ENCODE results near the gene PLA2G4E.
A peak's percentile ranks its signal among the peaks of the same experiment; 100 is the strongest.

The PLA2G4E gene

GRCh38 chr15:41952013-41952563 is 68.8 kb downstream of the PLA2G4E start:
- DNase-seq: no peak

- no peak for DNase-seq
Measured at GRCh38 chr15:41951571-41951970, 69.3 kb downstream of the PLA2G4E start.

- no peak for DNase-seq
Measured at GRCh38 chr15:41950489-41950888, 70.4 kb downstream of the PLA2G4E start.

- DNase-seq: no peak
Measured at GRCh38 chr15:41950127-41950483, 70.7 kb downstream of the PLA2G4E start.

- no peak for DNase-seq
Measured at GRCh38 chr15:41949401-41950126, 71.3 kb downstream of the PLA2G4E start.

- DNase-seq: no peak
Measured at GRCh38 chr15:41948490-41948889, 72.4 kb downstream of the PLA2G4E start.

- no peak for DNase-seq
Measured at GRCh38 chr15:41946970-41947369, 73.9 kb downstream of the PLA2G4E start.

GRCh38 chr15:41945731-41946130 is 75.1 kb downstream of the PLA2G4E start:
- DNase-seq: no peak

- DNase-seq: no peak
Measured at GRCh38 chr15:41945221-41945620, 75.6 kb downstream of the PLA2G4E start.

- no peak for DNase-seq
Measured at GRCh38 chr15:41944313-41944940, 76.4 kb downstream of the PLA2G4E start.

- no peak for DNase-seq
Measured at GRCh38 chr15:41943543-41944312, 77.1 kb downstream of the PLA2G4E start.

GRCh38 chr15:41942886-41943285 is 78.0 kb downstream of the PLA2G4E start:
- DNase-seq: no peak

GRCh38 chr15:41941644-41942415 is 79.0 kb downstream of the PLA2G4E start:
- no peak for DNase-seq

GRCh38 chr15:41940441-41940857 is 80.4 kb downstream of the PLA2G4E start:
- DNase-seq: no peak

- DNase-seq: no peak
Measured at GRCh38 chr15:41939986-41940385, 80.9 kb downstream of the PLA2G4E start.

GRCh38 chr15:41937568-41937923 is 83.3 kb downstream of the PLA2G4E start:
- DNase-seq: peak; percentile 53

- peak; percentile 53 for DNase-seq
Measured at GRCh38 chr15:41936649-41937567, 83.9 kb downstream of the PLA2G4E start.

GRCh38 chr15:41936155-41936554 is 84.7 kb downstream of the PLA2G4E start:
- no peak for DNase-seq

- no peak for DNase-seq
Measured at GRCh38 chr15:41935566-41936020, 85.2 kb downstream of the PLA2G4E start.

GRCh38 chr15:41934843-41935242 is 86.0 kb downstream of the PLA2G4E start:
- no peak for DNase-seq

GRCh38 chr15:41933771-41934170 is 87.1 kb downstream of the PLA2G4E start:
- DNase-seq: no peak

GRCh38 chr15:41933326-41933725 is 87.5 kb downstream of the PLA2G4E start:
- no peak for DNase-seq
